Muscle of leg (tissue), 11 donors: Measurements from ENCODE around the gene ARHGAP6. TPM values are rescaled to one million over a fixed set of nuclear protein-coding genes. Genes with fewer than 3 reads are reported as not detected.
"Not testable (repeated sequence)": the region's sequence is repeated elsewhere in the genome, so short reads cannot be mapped to it uniquely, and the experiment has no call there.

Experiments
- DNase-seq: peaks from one replicate; pipeline ENCODE4 v3.0.0; 2013
- H3K27ac ChIP-seq: one replicate; pipeline ENCODE4 v1.5.1; 2013; ENCODE audit warnings: mild to moderate bottlenecking, low read length, control low read depth
- H3K27me3 ChIP-seq: one replicate; pipeline ENCODE4 v1.6.1; 2013; ENCODE audit warnings: low read length; ENCODE audit not compliant: control insufficient read depth, insufficient read depth
- H3K36me3 ChIP-seq: one replicate; pipeline ENCODE4 v1.6.1; 2013; ENCODE audit warnings: low read length; ENCODE audit not compliant: control insufficient read depth, insufficient read depth
- H3K4me1 ChIP-seq: one replicate; pipeline ENCODE4 v1.6.1; 2013; ENCODE audit warnings: low read length; ENCODE audit not compliant: control insufficient read depth, insufficient read depth
- H3K4me3 ChIP-seq: one replicate; pipeline ENCODE4 v1.5.1; 2013; ENCODE audit warnings: low read length, control low read depth
- H3K9me3 ChIP-seq: replicated peaks from 2 replicates; pipeline ENCODE4 v1.6.1; 2013; ENCODE audit warnings: low read depth, low read length; ENCODE audit not compliant: control insufficient read depth
- WGBS: methylation state at CpG from one replicate; pipeline ENCODE4 v1.1.5; 2013; ENCODE audit warnings: missing lambda C conversion rate; ENCODE audit not compliant: insufficient coverage; 5-methylcytosine and 5-hydroxymethylcytosine counted together
- polyA plus RNA-seq, 8 donors: library from polyadenylated mRNA; unstranded; fragments of 120-200 nt; gene quantifications; one replicate each; pipeline versions ENCODE4 v1.2.1 to v1.2.3, GENCODE V29; 2013; ENCODE audit warnings: inconsistent platforms in 1 of 8, low replicate concordance in 1 of 8; ENCODE audit not compliant: insufficient read length in 8 of 8, insufficient read depth in 1 of 8
- total RNA-seq: library from RNA; stranded (reverse); fragments of 120-200 nt; gene quantifications from one replicate; pipeline ENCODE4 v1.2.4, GENCODE V29; 2013

ARHGAP6 gene
- total and polyA plus RNA-seq, 9 donors, result 7.4 to 10.9 (median 9.3) TPM

GRCh38 chrX:11491375-11491774 is 174.3 kb downstream of the ARHGAP6 start:
- not testable (repeated sequence) for H3K9me3 ChIP-seq, H3K36me3 ChIP-seq, H3K4me3 ChIP-seq, H3K4me1 ChIP-seq, DNase-seq, H3K27ac ChIP-seq, H3K27me3 ChIP-seq
- no CpG with 5 or more reads among the region's 2 CpGs for WGBS

- H3K27ac ChIP-seq, result no peak overlapping the region
- WGBS, result 40% methylated on average over 1 of the region's 1 CpG
- H3K36me3 ChIP-seq, result no peaks in the 10 kb centered on the region
- peaks cover 21% of the 10 kb centered on the region for H3K27me3 ChIP-seq
- H3K4me1 ChIP-seq, result no peaks in the 10 kb centered on the region
- no peak overlapping the region for H3K4me3 ChIP-seq
- no peaks in the 10 kb centered on the region for H3K9me3 ChIP-seq
- DNase-seq, result no peak
These were observed 181.4 kb downstream of the ARHGAP6 start for GRCh38 chrX:11484290-11484689.

- peaks cover 18% of the 10 kb centered on the region for H3K27me3 ChIP-seq
- H3K9me3 ChIP-seq, result no peaks in the 10 kb centered on the region
- DNase-seq, result peak; percentile 15
- H3K36me3 ChIP-seq, result no peaks in the 10 kb centered on the region
- no peaks in the 10 kb centered on the region for H3K4me1 ChIP-seq
- no peak overlapping the region for H3K4me3 ChIP-seq
- WGBS, result no CpG with 5 or more reads among the region's 3 CpGs
- no peak overlapping the region for H3K27ac ChIP-seq
These were observed 184.7 kb downstream of the ARHGAP6 start for GRCh38 chrX:11481035-11481434.

GRCh38 chrX:11480626-11481025 is 185.1 kb downstream of the ARHGAP6 start:
- DNase-seq, result peak; percentile 27
- peaks cover 17% of the 10 kb centered on the region for H3K27me3 ChIP-seq
- no peak overlapping the region for H3K27ac ChIP-seq
- H3K36me3 ChIP-seq, result no peaks in the 10 kb centered on the region
- H3K9me3 ChIP-seq, result no peaks in the 10 kb centered on the region
- no peaks in the 10 kb centered on the region for H3K4me1 ChIP-seq
- H3K4me3 ChIP-seq, result no peak overlapping the region

- no CpG with 5 or more reads among the region's 3 CpGs for WGBS
- Histone ChIP-seq H3K9me3 (no peaks in the 10 kb centered on the region), H3K27ac (no peak overlapping the region), H3K4me1 (no peaks in the 10 kb centered on the region), H3K4me3 (no peak overlapping the region), H3K27me3 (peaks cover 17% of the 10 kb centered on the region), H3K36me3 (no peaks in the 10 kb centered on the region)
- no peak for DNase-seq
These were observed 186.8 kb downstream of the ARHGAP6 start for GRCh38 chrX:11478911-11479310.

- Histone ChIP-seq H3K36me3 (no peaks in the 10 kb centered on the region), H3K4me3 (no peak overlapping the region), H3K4me1 (no peaks in the 10 kb centered on the region), H3K9me3 (no peaks in the 10 kb centered on the region), H3K27ac (no peak overlapping the region), H3K27me3 (peaks cover 17% of the 10 kb centered on the region)
- no peak for DNase-seq
- no CpG with 5 or more reads among the region's 1 CpG for WGBS
These were observed 187.7 kb downstream of the ARHGAP6 start for GRCh38 chrX:11478026-11478425.

GRCh38 chrX:11474576-11474975 is 191.1 kb downstream of the ARHGAP6 start:
- no peak for DNase-seq
- H3K4me3 ChIP-seq, result no peak overlapping the region
- no peak overlapping the region for H3K27ac ChIP-seq

GRCh38 chrX:11474021-11474420 is 191.7 kb downstream of the ARHGAP6 start:
- no peak overlapping the region for H3K4me3 ChIP-seq
- H3K27ac ChIP-seq, result no peak overlapping the region
- no peaks in the 10 kb centered on the region for H3K4me1 ChIP-seq
- no peaks in the 10 kb centered on the region for H3K36me3 ChIP-seq
- DNase-seq, result no peak
- no CpG with 5 or more reads among the region's 1 CpG for WGBS
- H3K9me3 ChIP-seq, result no peaks in the 10 kb centered on the region
- peaks cover 6% of the 10 kb centered on the region for H3K27me3 ChIP-seq

More at GRCh38 chrX:11474576-11474975, 191.1 kb downstream of the ARHGAP6 start:
- Histone ChIP-seq H3K9me3 (no peaks in the 10 kb centered on the region), H3K36me3 (no peaks in the 10 kb centered on the region), H3K27me3 (peaks cover 6% of the 10 kb centered on the region), H3K4me1 (no peaks in the 10 kb centered on the region)

GRCh38 chrX:11472879-11473278 is 192.8 kb downstream of the ARHGAP6 start:
- 78% methylated on average over 2 of the region's 3 CpGs for WGBS
- Histone ChIP-seq H3K27ac (no peak overlapping the region), H3K9me3 (no peaks in the 10 kb centered on the region)

GRCh38 chrX:11472381-11472780 is 193.3 kb downstream of the ARHGAP6 start:
- DNase-seq, result no peak
- H3K36me3 ChIP-seq, result no peaks in the 10 kb centered on the region
- H3K4me1 ChIP-seq, result no peaks in the 10 kb centered on the region
- no peak overlapping the region for H3K27ac ChIP-seq
- 59% methylated on average over 2 of the region's 2 CpGs for WGBS
- H3K9me3 ChIP-seq, result no peaks in the 10 kb centered on the region
- peaks cover 5% of the 10 kb centered on the region for H3K27me3 ChIP-seq
- no peak overlapping the region for H3K4me3 ChIP-seq

More at GRCh38 chrX:11472879-11473278, 192.8 kb downstream of the ARHGAP6 start:
- Histone ChIP-seq H3K4me1 (no peaks in the 10 kb centered on the region), H3K36me3 (no peaks in the 10 kb centered on the region), H3K27me3 (peaks cover 5% of the 10 kb centered on the region), H3K4me3 (no peak overlapping the region)
- DNase-seq, result peak; percentile 30

GRCh38 chrX:11470250-11470974 is 195.3 kb downstream of the ARHGAP6 start:
- no CpG with 5 or more reads among the region's 1 CpG for WGBS
- no peak overlapping the region for H3K27ac ChIP-seq

More at GRCh38 chrX:11470250-11470974, 195.3 kb downstream of the ARHGAP6 start:
- H3K27me3 ChIP-seq, result peaks cover 8% of the 10 kb centered on the region
- H3K9me3 ChIP-seq, result no peaks in the 10 kb centered on the region
- H3K36me3 ChIP-seq, result no peaks in the 10 kb centered on the region
- H3K4me1 ChIP-seq, result no peaks in the 10 kb centered on the region
- H3K4me3 ChIP-seq, result no peak overlapping the region
- peak; percentile 40 for DNase-seq
